Activated CD4-positive, alpha-beta T cell treated with anti-CD3 and anti-CD28 coated beads, Interleukin-2, amount 50 U/mL, for 48 hours (primary cell): ENCODE measurements around the gene MGMT.

Source experiments
- DNase-seq, 2 experiments: peaks; one replicate each; pipeline ENCODE4 v3.0.0-alpha.2; 2020

The MGMT gene

GRCh38 chr10:129717816-129718547 lies 250.9 kb downstream of the MGMT start:
- DNase-seq, result no peak

GRCh38 chr10:129718548-129719414 lies 251.7 kb downstream of the MGMT start:
- no peak for DNase-seq

- DNase-seq, result no peak
These were observed 252.3 kb downstream of the MGMT start for GRCh38 chr10:129719415-129719739.

- no peak for DNase-seq
These were observed 253.0 kb downstream of the MGMT start for GRCh38 chr10:129719889-129720590.

- DNase-seq, result no peak
These were observed 258.0 kb downstream of the MGMT start for GRCh38 chr10:129725011-129725410.

- no peak for DNase-seq
These were observed 258.4 kb downstream of the MGMT start for GRCh38 chr10:129725482-129725881.

- no peak for DNase-seq
These were observed 259.0 kb downstream of the MGMT start for GRCh38 chr10:129725890-129726631.

GRCh38 chr10:129727071-129727470 lies 260.0 kb downstream of the MGMT start:
- no peak for DNase-seq

GRCh38 chr10:129727495-129727894 lies 260.5 kb downstream of the MGMT start:
- no peak for DNase-seq

- DNase-seq, result no peak
These were observed 261.3 kb downstream of the MGMT start for GRCh38 chr10:129728246-129728820.

GRCh38 chr10:129728905-129729795 lies 262.1 kb downstream of the MGMT start:
- no peak for DNase-seq

- no peak for DNase-seq
These were observed 263.4 kb downstream of the MGMT start for GRCh38 chr10:129730272-129730992.

GRCh38 chr10:129730993-129731325 lies 263.9 kb downstream of the MGMT start:
- no peak for DNase-seq

GRCh38 chr10:129740532-129741279 lies 273.7 kb downstream of the MGMT start:
- DNase-seq, result no peak

- no peak for DNase-seq
These were observed 274.4 kb downstream of the MGMT start for GRCh38 chr10:129741280-129741977.

- DNase-seq, result no peak
These were observed 275.1 kb downstream of the MGMT start for GRCh38 chr10:129741978-129742741.

GRCh38 chr10:129742742-129743550 lies 275.9 kb downstream of the MGMT start:
- no peak for DNase-seq

GRCh38 chr10:129743738-129744133 lies 276.7 kb downstream of the MGMT start:
- DNase-seq, result no peak
